EH (cell line): ENCODE data around the gene CABP1.

Experiments
- DNase-seq: peaks from one replicate; pipeline ENCODE4 v3.0.0-alpha.2; 2015; ENCODE audit warnings: low read depth

The CABP1 gene

GRCh38 chr12:120631097-120631496 is 9.3 kb upstream of the CABP1 start:
- DNase-seq = no peak

- peak; percentile 61 for DNase-seq
Measured at GRCh38 chr12:120640861-120641833, 721 bp downstream of the CABP1 start.

- DNase-seq = no peak
Measured at GRCh38 chr12:120642121-120642520, 1.7 kb downstream of the CABP1 start.

GRCh38 chr12:120642826-120643225 is 2.4 kb downstream of the CABP1 start:
- DNase-seq = no peak

GRCh38 chr12:120643574-120643973 is 3.1 kb downstream of the CABP1 start:
- DNase-seq = no peak

- no peak for DNase-seq
Measured at GRCh38 chr12:120646044-120646443, 5.6 kb downstream of the CABP1 start.

- no peak for DNase-seq
Measured at GRCh38 chr12:120647375-120647755, 6.9 kb downstream of the CABP1 start.

- peak; percentile 10 for DNase-seq
Measured at GRCh38 chr12:120649442-120650232, 9.2 kb downstream of the CABP1 start.

- no peak for DNase-seq
Measured at GRCh38 chr12:120650233-120650690, 9.8 kb downstream of the CABP1 start.

- peak; percentile 28 for DNase-seq
Measured at GRCh38 chr12:120651821-120652220, 11.4 kb downstream of the CABP1 start.

- peak; percentile 29 for DNase-seq
Measured at GRCh38 chr12:120652656-120653435, 12.4 kb downstream of the CABP1 start.

GRCh38 chr12:120653611-120654010 is 13.2 kb downstream of the CABP1 start:
- no peak for DNase-seq

GRCh38 chr12:120654656-120655055 is 14.2 kb downstream of the CABP1 start:
- DNase-seq = no peak

- DNase-seq = no peak
Measured at GRCh38 chr12:120656008-120656407, 15.6 kb downstream of the CABP1 start.

- no peak for DNase-seq
Measured at GRCh38 chr12:120658286-120659150, 18.1 kb downstream of the CABP1 start.

GRCh38 chr12:120659151-120659525 is 18.7 kb downstream of the CABP1 start:
- no peak for DNase-seq

- no peak for DNase-seq
Measured at GRCh38 chr12:120661432-120661831, 21.0 kb downstream of the CABP1 start.

GRCh38 chr12:120662879-120663278 is 22.5 kb downstream of the CABP1 start:
- DNase-seq = no peak

GRCh38 chr12:120663741-120664140 is 23.3 kb downstream of the CABP1 start:
- DNase-seq = no peak

- DNase-seq = no peak
Measured at GRCh38 chr12:120666571-120667390, 26.4 kb downstream of the CABP1 start.
